AG08396 (cell line): ENCODE data around the gene ADARB2.
"Not testable (repeated sequence)": the region's sequence is repeated elsewhere in the genome, so short reads cannot be mapped to it uniquely, and the experiment has no call there.

ENCODE experiments used
- DNase-seq: peaks from one replicate; pipeline ENCODE4 v3.0.0; 2012; ENCODE audit warnings: low spot score, mixed read lengths

The ADARB2 gene

GRCh38 chr10:1409392-1409791, 327.9 kb downstream of the ADARB2 start:
- no peak for DNase-seq

DNA sequence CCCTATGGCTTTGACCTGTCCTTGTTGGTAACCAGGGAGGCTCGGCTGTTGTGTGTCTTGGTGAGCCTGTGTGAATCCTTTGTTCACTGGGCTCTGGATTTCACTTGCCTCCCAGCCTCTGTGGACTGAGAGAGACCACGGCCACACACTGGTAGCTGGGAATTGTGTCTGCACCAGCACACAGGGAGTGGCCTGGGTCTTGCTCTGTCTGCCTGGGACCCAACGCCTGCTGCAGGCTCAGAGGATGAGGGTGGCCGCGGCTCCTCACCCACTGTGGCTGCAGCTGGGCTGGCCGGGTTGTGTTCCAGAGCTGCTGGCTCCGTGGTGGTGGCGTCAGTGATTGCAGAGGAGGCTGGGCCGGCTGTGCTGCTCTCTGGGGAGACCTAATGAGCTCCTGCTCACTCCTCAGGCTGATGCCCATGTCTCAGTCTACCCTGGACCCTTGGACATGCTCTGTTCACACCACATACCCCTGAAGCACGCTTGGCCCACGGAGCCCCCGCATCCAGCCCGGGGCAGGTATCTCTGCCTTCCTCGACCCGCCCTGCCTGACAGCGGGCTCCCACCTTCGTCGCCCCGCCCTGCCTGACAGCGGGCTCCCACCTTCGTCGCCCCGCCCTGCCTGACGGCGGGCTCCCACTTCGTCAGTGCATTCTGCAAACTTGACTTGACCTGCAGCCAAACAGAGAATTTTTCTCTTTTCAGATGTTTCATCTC, 328.5 kb downstream of the ADARB2 start:
- no peak for DNase-seq

- no peak for DNase-seq
Observed at GRCh38 chr10:1406967-1407945, 330.1 kb downstream of the ADARB2 start.

- DNase-seq = no peak
Observed at GRCh38 chr10:1406132-1406966, 331.0 kb downstream of the ADARB2 start.

- no peak for DNase-seq
Observed at GRCh38 chr10:1404323-1405260, 332.7 kb downstream of the ADARB2 start.

DNA sequence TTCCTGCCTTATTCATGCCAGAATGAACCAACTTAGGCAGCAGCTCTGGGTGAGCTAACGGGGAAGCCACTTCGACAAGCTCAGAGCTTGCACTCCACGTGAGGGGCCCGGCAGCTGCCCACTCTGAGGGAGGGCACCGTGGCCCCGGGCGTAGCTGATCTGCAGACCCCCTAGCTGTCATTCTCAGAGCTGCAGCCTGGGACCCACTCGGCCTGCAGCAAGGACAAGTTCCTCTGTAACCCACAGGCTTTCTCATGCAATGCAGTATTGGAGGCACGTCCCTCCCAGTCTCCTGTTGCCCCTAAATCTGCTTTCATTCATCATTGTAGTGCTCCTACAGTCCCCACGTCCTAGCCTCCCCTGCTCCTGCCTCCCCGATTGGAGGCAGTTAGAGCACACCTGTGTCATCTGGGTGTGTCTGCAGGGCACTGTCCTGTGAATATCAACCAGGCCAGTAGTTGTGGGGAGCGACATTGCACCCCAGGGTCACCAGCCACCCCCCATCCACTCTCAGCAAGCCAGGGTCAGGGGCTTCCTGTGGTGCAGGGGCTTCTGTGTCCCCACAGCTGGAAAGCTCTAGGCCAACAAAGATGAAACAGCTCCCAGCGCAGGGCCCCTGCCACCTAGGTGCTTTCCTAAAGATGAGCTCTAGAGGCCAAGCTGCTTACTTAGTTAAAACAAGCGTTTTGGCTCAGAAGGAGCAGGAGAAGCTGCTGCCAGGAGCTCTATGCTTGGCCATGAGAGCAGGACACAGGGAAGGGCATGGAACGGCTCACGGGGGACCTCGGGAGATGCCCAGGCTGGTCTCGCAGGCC, 333.6 kb downstream of the ADARB2 start:
- DNase-seq = no peak

DNA sequence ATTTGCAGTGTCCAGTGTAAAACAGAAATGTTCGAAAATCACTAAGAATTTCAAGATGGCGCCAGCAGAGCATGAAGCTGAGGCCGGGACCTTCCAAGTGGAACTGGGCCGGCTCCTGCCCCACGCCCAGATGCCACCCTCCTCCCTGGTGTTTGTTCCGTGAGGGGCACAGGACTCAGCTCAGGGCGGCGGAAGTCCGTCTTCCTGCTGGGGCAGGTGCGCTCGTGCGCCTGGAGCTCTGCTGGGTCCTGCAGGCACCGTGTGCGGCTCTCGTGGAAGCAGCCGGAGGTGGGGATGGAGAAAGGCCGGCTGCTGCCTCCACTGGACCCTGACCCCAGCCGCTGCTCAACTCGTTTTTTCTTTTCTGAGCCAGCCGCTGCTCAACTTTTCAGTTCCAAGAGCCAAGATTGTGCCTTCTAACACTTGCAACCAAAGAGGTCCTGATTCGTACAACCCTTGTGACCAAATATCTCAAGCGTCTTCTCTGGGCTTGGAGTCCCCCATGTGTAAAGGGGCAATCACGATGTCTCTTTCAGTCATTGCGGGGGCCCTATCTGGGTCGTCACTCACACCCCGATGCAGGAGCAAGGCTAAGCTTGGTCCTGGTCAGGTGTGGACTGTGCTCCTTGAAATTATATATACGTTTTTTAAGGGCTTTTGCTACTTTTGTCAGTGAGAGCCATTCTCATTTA, 334.4 kb downstream of the ADARB2 start:
- DNase-seq = no peak

DNA sequence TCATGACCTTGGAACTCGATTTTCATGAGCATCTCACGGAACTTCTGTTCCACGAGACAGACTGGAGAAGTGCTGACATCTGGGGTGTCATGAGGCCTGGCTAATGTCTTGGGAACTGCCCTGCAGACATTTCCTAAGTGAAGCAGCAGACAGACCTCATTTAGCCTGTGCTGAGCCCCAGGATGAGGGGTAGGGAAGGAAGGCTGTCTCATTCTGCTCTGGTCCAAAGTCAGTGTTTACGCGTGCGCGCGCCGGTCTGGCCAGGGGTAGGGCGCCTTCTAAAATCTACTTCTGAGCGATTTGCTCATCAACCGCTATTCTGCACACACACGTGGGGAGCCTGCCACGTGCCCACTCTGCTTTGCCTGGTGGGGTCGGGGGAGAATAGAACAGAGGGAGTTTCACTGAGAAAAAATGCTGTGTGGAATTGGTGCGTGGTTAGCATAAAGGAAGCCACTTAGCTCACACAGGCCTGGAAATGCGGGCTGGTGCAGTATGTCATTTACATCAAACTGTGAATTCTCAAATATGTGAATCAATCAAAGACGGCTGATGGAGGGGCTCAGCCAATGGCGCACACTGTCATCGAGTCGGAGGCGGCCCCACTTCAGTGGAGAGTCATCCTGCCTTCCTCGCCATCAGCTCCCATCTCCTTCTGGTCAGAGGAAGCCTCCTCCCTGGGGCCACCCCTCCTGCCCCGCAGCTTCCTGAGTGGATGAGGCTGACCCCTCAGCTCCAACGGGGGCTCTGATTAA, 335.1 kb downstream of the ADARB2 start:
- DNase-seq = no peak

- DNase-seq = no peak
Observed at GRCh38 chr10:1401071-1401965, 336.0 kb downstream of the ADARB2 start.

- no peak for DNase-seq
Observed at GRCh38 chr10:1400101-1401070, 336.9 kb downstream of the ADARB2 start.

GRCh38 chr10:1399431-1400100, 337.8 kb downstream of the ADARB2 start:
- no peak for DNase-seq

GRCh38 chr10:1398626-1399410, 338.5 kb downstream of the ADARB2 start:
- DNase-seq = no peak

GRCh38 chr10:1398116-1398515, 339.2 kb downstream of the ADARB2 start:
- not testable (repeated sequence) for DNase-seq

- DNase-seq = no peak
Observed at GRCh38 chr10:1396297-1396635, 341.1 kb downstream of the ADARB2 start.
